ENCODE results near the gene ZNF471.

ZNF471 gene

GRCh38 chr19:56573914-56574313 is 66.3 kb downstream of the ZNF471 start:
- no peak for DNase-seq

GRCh38 chr19:56577719-56578602 is 70.3 kb downstream of the ZNF471 start:
- no peak for DNase-seq
